Neuron (in vitro differentiated cells): ENCODE measurements around the gene WEE1.
"Not testable (repeated sequence)": the region's sequence is repeated elsewhere in the genome, so short reads cannot be mapped to it uniquely, and the experiment has no call there.

ENCODE experiments used
- H2AFZ ChIP-seq: one replicate; pipeline ENCODE4 v1.6.1; 2013; ENCODE audit warnings: low read depth, mild to moderate bottlenecking, inconsistent platforms, low read length, moderate library complexity
- H3K27me3 ChIP-seq: one replicate; pipeline ENCODE4 v1.6.1; 2013; ENCODE audit warnings: low read length; ENCODE audit not compliant: insufficient read depth
- H3K36me3 ChIP-seq: one replicate; pipeline ENCODE4 v1.6.1; 2013; ENCODE audit warnings: low read length; ENCODE audit not compliant: insufficient read depth
- H3K4me1 ChIP-seq: one replicate; pipeline ENCODE4 v1.6.1; 2013; ENCODE audit warnings: low read length; ENCODE audit not compliant: insufficient read depth
- H3K4me3 ChIP-seq: 2 replicates; pipeline ENCODE4 v1.5.1; 2013; ENCODE audit warnings: mild to moderate bottlenecking, low read length, moderate library complexity
- H3K9me3 ChIP-seq: one replicate; pipeline ENCODE4 v1.6.1; 2013; ENCODE audit warnings: low read length

Gene WEE1

DNA sequence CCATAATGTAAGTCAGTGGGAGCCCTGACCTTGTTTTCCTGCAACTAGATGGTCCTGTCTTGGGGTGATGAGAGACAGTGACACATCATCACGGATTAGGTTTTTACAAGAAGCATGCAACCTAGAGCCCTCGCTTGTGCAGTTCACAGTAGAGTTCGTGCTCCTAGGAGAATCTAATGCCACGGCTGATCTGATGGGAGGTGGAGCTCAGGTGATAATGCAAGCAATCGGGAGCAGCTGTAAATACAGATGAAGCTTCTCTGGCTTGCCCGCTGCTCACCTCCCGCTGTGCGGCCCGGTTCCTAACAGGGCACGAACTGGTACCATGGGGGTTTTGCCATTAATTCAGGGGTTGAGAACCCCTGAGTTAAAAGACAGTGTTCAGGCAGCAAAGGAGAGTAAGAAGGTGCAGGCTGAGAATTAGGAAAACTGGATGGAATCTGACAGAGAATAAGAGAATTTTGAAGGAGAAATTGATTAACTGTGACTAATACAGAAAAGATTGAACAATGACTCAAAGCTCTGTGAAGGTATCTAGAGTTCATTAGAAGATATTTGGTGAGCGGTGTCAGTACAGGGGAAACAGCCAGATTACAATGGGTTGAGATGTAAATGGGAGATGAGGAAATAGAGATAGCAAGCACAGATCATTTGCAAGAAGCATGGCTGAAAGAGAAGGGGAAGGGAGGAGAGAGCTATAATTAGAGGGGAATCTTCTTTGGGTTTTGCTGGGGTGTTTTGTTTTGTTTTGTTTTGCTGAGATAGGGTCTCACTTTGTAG is 21.0 kb downstream of the WEE1 start:
- no peaks in the 10 kb centered on the region for H3K9me3 ChIP-seq
- peaks cover 3% of the 10 kb centered on the region for H3K36me3 ChIP-seq
- H3K4me1 ChIP-seq = no peaks in the 10 kb centered on the region
- H2AFZ ChIP-seq = no peak overlapping the region
- no peak overlapping the region for H3K4me3 ChIP-seq
- no peaks in the 10 kb centered on the region for H3K27me3 ChIP-seq

GRCh38 chr11:9596926-9597464 is 23.5 kb downstream of the WEE1 start:
- H3K27me3 ChIP-seq = no peaks in the 10 kb centered on the region
- no peak overlapping the region for H3K4me3 ChIP-seq
- no peaks in the 10 kb centered on the region for H3K9me3 ChIP-seq

DNA sequence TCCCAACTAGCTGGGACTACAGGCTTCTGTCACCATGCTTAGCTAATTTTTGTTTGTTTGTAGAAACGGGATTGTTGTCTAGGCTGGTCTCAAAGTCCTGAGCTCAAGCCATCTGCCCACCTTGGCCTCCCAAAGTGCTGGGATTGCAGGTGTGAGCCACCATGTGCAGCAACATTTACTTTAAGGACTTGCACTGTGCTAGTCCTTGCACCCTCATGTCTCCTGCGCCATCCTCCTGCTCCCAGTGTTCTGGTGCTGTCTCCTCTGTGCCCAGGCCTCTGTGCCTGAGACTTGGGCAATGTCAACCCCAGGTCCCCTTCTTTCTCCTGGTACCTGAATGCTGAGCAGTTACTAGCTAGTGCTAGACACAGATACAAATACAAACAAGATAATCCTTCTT is 26.7 kb downstream of the WEE1 start:
- Histone ChIP-seq H2AFZ (no peak overlapping the region), H3K4me3 (no peak overlapping the region), H3K36me3 (no peaks in the 10 kb centered on the region), H3K9me3 (no peaks in the 10 kb centered on the region), H3K27me3 (no peaks in the 10 kb centered on the region), H3K4me1 (no peaks in the 10 kb centered on the region)

More at GRCh38 chr11:9596926-9597464, 23.5 kb downstream of the WEE1 start:
- Histone ChIP-seq H3K36me3 (no peaks in the 10 kb centered on the region), H2AFZ (no peak overlapping the region), H3K4me1 (no peaks in the 10 kb centered on the region)

DNA sequence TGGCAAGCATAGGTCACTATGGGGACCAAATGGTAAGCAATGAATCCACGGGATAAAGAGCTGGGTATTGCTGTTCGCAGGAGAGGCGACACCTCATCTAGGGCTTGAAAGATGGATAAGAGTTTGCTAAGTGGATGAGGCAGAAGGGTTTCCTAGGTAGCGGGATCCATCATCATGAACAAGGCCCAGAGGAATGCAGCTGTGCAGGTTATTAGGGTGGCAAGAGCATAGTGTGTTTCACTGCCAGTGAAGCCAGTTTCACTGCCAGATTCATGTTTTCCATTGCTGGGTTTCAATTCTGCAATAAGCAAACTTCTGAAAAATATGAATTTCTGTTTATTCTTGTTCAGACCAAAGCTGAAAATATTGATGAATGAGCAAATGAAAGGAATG is 27.2 kb downstream of the WEE1 start:
- Histone ChIP-seq H3K27me3 (no peaks in the 10 kb centered on the region), H3K4me3 (no peak overlapping the region), H2AFZ (no peak overlapping the region), H3K36me3 (no peaks in the 10 kb centered on the region), H3K4me1 (no peaks in the 10 kb centered on the region), H3K9me3 (no peaks in the 10 kb centered on the region)

- Histone ChIP-seq H3K4me3 (no peak overlapping the region), H3K27me3 (no peaks in the 10 kb centered on the region), H3K9me3 (no peaks in the 10 kb centered on the region), H2AFZ (peak overlapping the region; percentile 20), H3K36me3 (no peaks in the 10 kb centered on the region), H3K4me1 (no peaks in the 10 kb centered on the region)
These were observed 27.8 kb downstream of the WEE1 start for GRCh38 chr11:9601037-9601875.

DNA sequence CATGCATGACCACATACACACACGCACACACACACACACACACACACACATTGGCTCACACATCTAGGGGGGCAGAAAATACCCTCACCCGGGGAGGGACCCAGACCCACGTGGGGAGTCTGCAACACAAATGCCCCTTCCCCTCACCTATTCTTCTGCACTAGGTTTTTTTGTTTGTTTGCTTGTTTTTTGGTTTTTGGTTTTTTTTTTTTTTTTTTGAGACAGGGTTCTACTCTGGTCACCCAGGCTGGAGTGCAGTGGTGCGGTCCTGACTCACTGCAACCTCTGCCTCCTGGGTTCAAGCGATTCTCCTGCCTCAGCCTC is 28.4 kb downstream of the WEE1 start:
- no peak overlapping the region for H2AFZ ChIP-seq
- no peaks in the 10 kb centered on the region for H3K36me3 ChIP-seq
- H3K27me3 ChIP-seq = no peaks in the 10 kb centered on the region
- H3K4me1 ChIP-seq = no peaks in the 10 kb centered on the region
- H3K4me3 ChIP-seq = no peak overlapping the region
- H3K9me3 ChIP-seq = no peaks in the 10 kb centered on the region

- not testable (repeated sequence) for H3K4me1 ChIP-seq, H3K27me3 ChIP-seq, H3K36me3 ChIP-seq, H3K4me3 ChIP-seq, H2AFZ ChIP-seq, H3K9me3 ChIP-seq
These were observed 29.7 kb downstream of the WEE1 start for GRCh38 chr11:9603214-9603613.

DNA sequence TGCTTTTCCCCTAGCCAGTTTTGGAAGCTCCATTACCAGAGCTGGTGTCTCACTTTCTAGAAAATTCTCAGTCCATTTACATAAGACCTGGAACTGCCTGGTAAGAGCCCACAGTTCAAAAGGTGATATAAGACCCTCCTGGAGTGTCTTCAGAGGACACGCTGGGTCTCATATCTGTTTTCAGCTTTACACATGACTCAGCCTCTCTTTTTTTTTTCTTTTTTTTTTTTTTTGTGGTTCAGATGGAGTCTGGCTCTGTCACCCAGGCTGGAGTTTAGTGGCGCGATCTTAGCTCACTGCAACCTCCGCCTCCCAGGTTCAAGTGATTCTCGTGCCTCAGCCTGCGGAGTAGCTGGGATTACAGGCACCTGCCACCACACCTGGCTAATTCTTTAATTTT is 30.7 kb downstream of the WEE1 start:
- Histone ChIP-seq H3K4me1 (no peaks in the 10 kb centered on the region), H3K9me3 (no peaks in the 10 kb centered on the region), H3K36me3 (no peaks in the 10 kb centered on the region), H3K4me3 (no peak overlapping the region), H2AFZ (no peak overlapping the region), H3K27me3 (no peaks in the 10 kb centered on the region)

- no peaks in the 10 kb centered on the region for H3K36me3 ChIP-seq
- no peak overlapping the region for H2AFZ ChIP-seq
- no peak overlapping the region for H3K4me3 ChIP-seq
- no peaks in the 10 kb centered on the region for H3K4me1 ChIP-seq
- no peaks in the 10 kb centered on the region for H3K9me3 ChIP-seq
- no peaks in the 10 kb centered on the region for H3K27me3 ChIP-seq
These were observed 32.3 kb downstream of the WEE1 start for GRCh38 chr11:9605742-9606141.

DNA sequence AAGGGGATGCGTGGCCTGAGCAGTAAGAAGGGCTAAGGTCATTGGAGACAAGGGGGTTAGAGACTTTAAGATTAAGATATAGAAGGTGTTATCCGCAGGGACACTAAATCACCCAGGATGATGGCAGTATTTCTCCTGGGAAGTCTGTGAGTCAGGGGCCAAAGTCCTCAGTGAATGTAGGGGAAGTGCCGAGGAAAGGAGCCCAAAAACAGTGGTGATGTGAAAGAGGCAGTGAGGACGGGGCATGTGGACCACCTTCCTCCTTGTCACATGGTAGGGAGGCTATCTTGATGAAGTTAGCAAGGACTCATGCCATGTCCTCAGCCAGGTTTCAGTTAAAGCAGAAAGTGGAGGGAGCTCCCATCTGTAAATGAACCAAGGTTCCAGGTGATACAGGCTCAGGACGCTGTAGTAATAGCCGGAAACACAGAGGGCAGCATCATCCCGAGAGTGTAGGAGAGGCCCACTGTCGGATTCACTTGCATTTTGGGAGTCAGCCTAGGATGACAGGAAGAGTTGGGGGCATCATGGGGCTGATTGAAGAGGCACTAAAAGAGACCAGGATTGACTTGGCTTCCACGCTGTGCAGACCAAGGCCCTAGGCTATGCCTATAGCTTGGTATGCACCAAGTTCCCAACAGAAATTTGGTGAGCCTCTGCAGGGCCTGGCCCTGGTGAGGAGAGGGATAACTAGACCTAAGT is 33.5 kb downstream of the WEE1 start:
- Histone ChIP-seq H3K4me1 (no peaks in the 10 kb centered on the region), H3K9me3 (no peaks in the 10 kb centered on the region), H2AFZ (no peak overlapping the region), H3K36me3 (no peaks in the 10 kb centered on the region), H3K4me3 (no peak overlapping the region), H3K27me3 (no peaks in the 10 kb centered on the region)

GRCh38 chr11:9607511-9607899 is 34.0 kb downstream of the WEE1 start:
- no peaks in the 10 kb centered on the region for H3K36me3 ChIP-seq

GRCh38 chr11:9609002-9609759 is 35.7 kb downstream of the WEE1 start:
- Histone ChIP-seq H3K27me3 (no peaks in the 10 kb centered on the region), H3K4me3 (no peak overlapping the region), H3K36me3 (no peaks in the 10 kb centered on the region), H2AFZ (no peak overlapping the region), H3K9me3 (no peaks in the 10 kb centered on the region), H3K4me1 (peaks cover 5% of the 10 kb centered on the region)

More at GRCh38 chr11:9607511-9607899, 34.0 kb downstream of the WEE1 start:
- Histone ChIP-seq H2AFZ (no peak overlapping the region), H3K9me3 (no peaks in the 10 kb centered on the region), H3K27me3 (no peaks in the 10 kb centered on the region), H3K4me1 (no peaks in the 10 kb centered on the region), H3K4me3 (no peak overlapping the region)
